B cell (primary cell): ENCODE measurements around the gene RHCG.

ENCODE experiments used
- CTCF ChIP-seq: fragments of 200-600 bp; IDR thresholded peaks from one replicate; pipeline ENCODE4 v1.8.0; 2022; ENCODE audit warnings: antibody characterized with exemption, mild to moderate bottlenecking
- EZH2 ChIP-seq: IDR thresholded peaks from 2 replicates; pipeline ENCODE4 v1.6.1; 2012; ENCODE audit warnings: borderline replicate concordance, low read depth, mild to moderate bottlenecking, moderate library complexity, low read length; ENCODE audit not compliant: insufficient read depth, poor library complexity, severe bottlenecking

DNA sequence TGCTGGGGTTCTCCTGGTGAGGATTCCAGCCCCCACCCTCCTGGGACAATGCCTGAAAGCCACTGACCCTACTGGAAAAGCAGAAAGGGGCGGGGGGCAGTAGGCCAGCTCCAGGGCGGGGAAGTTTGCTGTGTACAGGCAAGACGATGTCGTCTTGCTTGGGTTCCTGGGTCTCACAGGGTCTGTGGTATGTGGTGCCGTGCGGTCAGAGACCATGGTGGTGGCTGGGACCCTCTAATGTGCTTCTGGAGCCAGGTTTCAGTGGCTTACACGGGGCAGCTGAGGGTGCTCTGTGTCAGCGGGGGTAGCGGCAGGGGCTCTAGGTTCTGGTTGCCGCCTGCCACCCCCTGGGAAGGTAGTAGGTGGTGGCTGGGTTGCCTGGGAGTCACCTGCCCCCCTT, 54.2 kb downstream of the RHCG start:
- TF ChIP-seq CTCF: no peak
- no peak for TF ChIP-seq EZH2
